HK-2 (cell line): Measurements from ENCODE around the gene DMRTA1.
A peak's percentile ranks its signal among the peaks of the same experiment; 100 is the strongest.
"Not testable (repeated sequence)": the region's sequence is repeated elsewhere in the genome, so short reads cannot be mapped to it uniquely, and the experiment has no call there.

Source experiments
- DNase-seq: peaks from one replicate; pipeline ENCODE4 v3.0.0-alpha.2; 2018; ENCODE audit not compliant: unreplicated experiment

The DMRTA1 gene

GRCh38 chr9:22463205-22463604 lies 16.6 kb downstream of the DMRTA1 start:
- DNase-seq: no peak

- peak; percentile 14 for DNase-seq
Observed at GRCh38 chr9:22469928-22470544, 23.4 kb downstream of the DMRTA1 start.

- DNase-seq: no peak
Observed at GRCh38 chr9:22481566-22481965, 34.9 kb downstream of the DMRTA1 start.

GRCh38 chr9:22483528-22484070 lies 37.0 kb downstream of the DMRTA1 start:
- no peak for DNase-seq

- not testable (repeated sequence) for DNase-seq
Observed at GRCh38 chr9:22496197-22496596, 49.6 kb downstream of the DMRTA1 start.
